HL-60 (cell line): ENCODE measurements around the gene TAAR1.
"Not testable (repeated sequence)": the region's sequence is repeated elsewhere in the genome, so short reads cannot be mapped to it uniquely, and the experiment has no call there.

ENCODE experiments used
- DNase-seq, 2 experiments: peaks; one replicate each; pipeline ENCODE4 v3.0.0-alpha.2; 2010 to 2020; ENCODE audit warnings: low read depth in 1 of 2, low spot score in 1 of 2
- H3K27ac ChIP-seq: fragments of 250-450 bp; sonication (Bioruptor Pico); replicated peaks from 2 replicates; pipeline ENCODE4 v1.5.1; 2020; ENCODE audit warnings: mild to moderate bottlenecking, moderate library complexity
- H3K27me3 ChIP-seq: fragments of 250-450 bp; sonication (Bioruptor Pico); 2 replicates; pipeline ENCODE4 v1.5.1; 2021; ENCODE audit warnings: mild to moderate bottlenecking, moderate library complexity; ENCODE audit not compliant: insufficient read depth, poor library complexity, severe bottlenecking
- H3K4me3 ChIP-seq: replicated peaks from 2 replicates; pipeline ENCODE4 v1.5.1; 2011; ENCODE audit warnings: mild to moderate bottlenecking, control low read depth, low read length; ENCODE audit not compliant: insufficient read depth
- GABPA ChIP-seq: IDR thresholded peaks from 2 replicates; pipeline ENCODE4 v1.6.1; 2012; ENCODE audit warnings: low read depth
- POLR2AphosphoS5 ChIP-seq: IDR thresholded peaks from 2 replicates; pipeline ENCODE4 v1.6.1; 2012; ENCODE audit warnings: low read depth
- SPI1 ChIP-seq: IDR thresholded peaks from 2 replicates; pipeline ENCODE4 v1.6.1; 2012; ENCODE audit warnings: low read depth, mild to moderate bottlenecking, borderline replicate concordance
- long read RNA-seq: library from polyadenylated mRNA; unstranded; transcript quantifications from one replicate; pipeline ENCODE4 v2.0.0, GENCODE V29; 2020
- TF ChIP-seq, protein P1 (sequence below): IDR thresholded peaks from 2 replicates; pipeline ENCODE4 v1.6.1; 2012; ENCODE audit warnings: low read depth; ENCODE audit not compliant: insufficient replicate concordance
- TF ChIP-seq, protein P2 (sequence below): IDR thresholded peaks from one replicate; pipeline ENCODE4 v1.5.1; 2011; ENCODE audit warnings: low read length, control low read depth, inconsistent platforms; ENCODE audit not compliant: insufficient read depth

The TAAR1 gene
- long read RNA-seq, partial matches to known transcripts, result 0 of 1 reads
- long read RNA-seq, other reads (novel, unspliced or antisense), result 0 of 1 reads

GRCh38 chr6:132659082-132659481, at the start of gene TAAR1:
Gene TAAR1 (minus strand): TSS chr6:132659182. CDS start chr6:132646003, 13,179 bp downstream.
- Histone ChIP-seq H3K27me3 (no peaks in the 10 kb centered on the region), H3K27ac (no peak within 1 kb of the TSS), H3K4me3 (no peak within 1 kb of the TSS)
- no peak for DNase-seq
- TF ChIP-seq SPI1, result no peak
- TF ChIP-seq POLR2AphosphoS5, result no peak
- TF ChIP-seq, protein P1, sequence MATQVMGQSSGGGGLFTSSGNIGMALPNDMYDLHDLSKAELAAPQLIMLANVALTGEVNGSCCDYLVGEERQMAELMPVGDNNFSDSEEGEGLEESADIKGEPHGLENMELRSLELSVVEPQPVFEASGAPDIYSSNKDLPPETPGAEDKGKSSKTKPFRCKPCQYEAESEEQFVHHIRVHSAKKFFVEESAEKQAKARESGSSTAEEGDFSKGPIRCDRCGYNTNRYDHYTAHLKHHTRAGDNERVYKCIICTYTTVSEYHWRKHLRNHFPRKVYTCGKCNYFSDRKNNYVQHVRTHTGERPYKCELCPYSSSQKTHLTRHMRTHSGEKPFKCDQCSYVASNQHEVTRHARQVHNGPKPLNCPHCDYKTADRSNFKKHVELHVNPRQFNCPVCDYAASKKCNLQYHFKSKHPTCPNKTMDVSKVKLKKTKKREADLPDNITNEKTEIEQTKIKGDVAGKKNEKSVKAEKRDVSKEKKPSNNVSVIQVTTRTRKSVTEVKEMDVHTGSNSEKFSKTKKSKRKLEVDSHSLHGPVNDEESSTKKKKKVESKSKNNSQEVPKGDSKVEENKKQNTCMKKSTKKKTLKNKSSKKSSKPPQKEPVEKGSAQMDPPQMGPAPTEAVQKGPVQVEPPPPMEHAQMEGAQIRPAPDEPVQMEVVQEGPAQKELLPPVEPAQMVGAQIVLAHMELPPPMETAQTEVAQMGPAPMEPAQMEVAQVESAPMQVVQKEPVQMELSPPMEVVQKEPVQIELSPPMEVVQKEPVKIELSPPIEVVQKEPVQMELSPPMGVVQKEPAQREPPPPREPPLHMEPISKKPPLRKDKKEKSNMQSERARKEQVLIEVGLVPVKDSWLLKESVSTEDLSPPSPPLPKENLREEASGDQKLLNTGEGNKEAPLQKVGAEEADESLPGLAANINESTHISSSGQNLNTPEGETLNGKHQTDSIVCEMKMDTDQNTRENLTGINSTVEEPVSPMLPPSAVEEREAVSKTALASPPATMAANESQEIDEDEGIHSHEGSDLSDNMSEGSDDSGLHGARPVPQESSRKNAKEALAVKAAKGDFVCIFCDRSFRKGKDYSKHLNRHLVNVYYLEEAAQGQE, result no peak
- TF ChIP-seq, protein P2, sequence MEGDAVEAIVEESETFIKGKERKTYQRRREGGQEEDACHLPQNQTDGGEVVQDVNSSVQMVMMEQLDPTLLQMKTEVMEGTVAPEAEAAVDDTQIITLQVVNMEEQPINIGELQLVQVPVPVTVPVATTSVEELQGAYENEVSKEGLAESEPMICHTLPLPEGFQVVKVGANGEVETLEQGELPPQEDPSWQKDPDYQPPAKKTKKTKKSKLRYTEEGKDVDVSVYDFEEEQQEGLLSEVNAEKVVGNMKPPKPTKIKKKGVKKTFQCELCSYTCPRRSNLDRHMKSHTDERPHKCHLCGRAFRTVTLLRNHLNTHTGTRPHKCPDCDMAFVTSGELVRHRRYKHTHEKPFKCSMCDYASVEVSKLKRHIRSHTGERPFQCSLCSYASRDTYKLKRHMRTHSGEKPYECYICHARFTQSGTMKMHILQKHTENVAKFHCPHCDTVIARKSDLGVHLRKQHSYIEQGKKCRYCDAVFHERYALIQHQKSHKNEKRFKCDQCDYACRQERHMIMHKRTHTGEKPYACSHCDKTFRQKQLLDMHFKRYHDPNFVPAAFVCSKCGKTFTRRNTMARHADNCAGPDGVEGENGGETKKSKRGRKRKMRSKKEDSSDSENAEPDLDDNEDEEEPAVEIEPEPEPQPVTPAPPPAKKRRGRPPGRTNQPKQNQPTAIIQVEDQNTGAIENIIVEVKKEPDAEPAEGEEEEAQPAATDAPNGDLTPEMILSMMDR, result no peak
- no peak for TF ChIP-seq GABPA

- no peak for DNase-seq
- Histone ChIP-seq H3K27me3 (no peaks in the 10 kb centered on the region), H3K4me3 (no peak overlapping the region), H3K27ac (no peak overlapping the region)
- TF ChIP-seq POLR2AphosphoS5 (no peak), SPI1 (no peak), GABPA (no peak)
- TF ChIP-seq, protein P1, result no peak
- TF ChIP-seq, protein P2, result no peak
These were observed 49.8 kb upstream of the TAAR1 start for GRCh38 chr6:132708771-132709170.

GRCh38 chr6:132708002-132708401, 49.0 kb upstream of the TAAR1 start:
- H3K27ac ChIP-seq, result no peak overlapping the region
- no peak overlapping the region for H3K4me3 ChIP-seq
- no peak for TF ChIP-seq SPI1
- TF ChIP-seq, protein P1, result no peak
- TF ChIP-seq POLR2AphosphoS5, result no peak
- H3K27me3 ChIP-seq, result peaks cover 1% of the 10 kb centered on the region
- DNase-seq, result no peak

DNA sequence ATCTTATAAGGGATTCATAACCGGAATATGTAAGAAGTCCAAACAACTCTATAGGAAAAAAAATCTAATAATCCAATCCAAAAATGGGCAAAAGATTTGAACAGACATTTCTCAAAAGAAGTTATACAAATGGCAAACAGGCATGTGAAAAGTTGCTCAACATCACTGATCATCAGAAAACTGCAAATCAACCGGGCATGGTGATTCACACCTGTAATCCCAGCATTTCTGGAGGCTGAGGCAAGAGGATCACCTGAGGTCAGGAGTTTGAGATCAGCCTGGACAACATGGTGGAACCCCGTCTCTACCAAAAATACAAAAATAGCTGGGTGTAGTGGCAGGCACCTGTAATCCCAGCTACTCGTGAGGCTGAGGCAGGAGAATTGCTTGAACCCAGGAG, 47.8 kb upstream of the TAAR1 start:
- not testable (repeated sequence) for H3K27ac ChIP-seq, DNase-seq, H3K27me3 ChIP-seq, H3K4me3 ChIP-seq
